ENCODE results near the gene OCA2. TPM values are rescaled to one million over a fixed set of nuclear protein-coding genes. Genes with fewer than 3 reads are reported as not detected.
"Not testable (repeated sequence)": the region's sequence is repeated elsewhere in the genome, so short reads cannot be mapped to it uniquely, and the experiment has no call there.

The OCA2 gene
- total RNA-seq, 2 experiments from 2014 or later, result not detected

GRCh38 chr15:27855137-27855536 is 244.0 kb downstream of the OCA2 start:
- no peaks in the 10 kb centered on the region for H3K36me3 Mint-ChIP-seq (ENCODE audit: low read depth)
- H3K4me1 Mint-ChIP-seq (ENCODE audit: low read depth), result no peaks in the 10 kb centered on the region
- peaks cover 7% of the 10 kb centered on the region for H3K9me3 Mint-ChIP-seq
- H3K27me3 Mint-ChIP-seq (ENCODE audit: low read depth), result no peaks in the 10 kb centered on the region
- no peak overlapping the region for H3K27ac Mint-ChIP-seq
- intact Hi-C loops (cut with micrococcal nuclease), result no loop called here
- DNase-seq, result no peak
- CTCF ChIA-PET, result no interaction called here
- H3K4me3 Mint-ChIP-seq, result no peak overlapping the region

- Mint-ChIP-seq H3K27me3 (ENCODE audit: low read depth) (no peaks in the 10 kb centered on the region), H3K4me1 (ENCODE audit: low read depth) (no peaks in the 10 kb centered on the region), H3K4me3 (no peak overlapping the region), H3K9me3 (peaks cover 7% of the 10 kb centered on the region), H3K27ac (no peak overlapping the region), H3K36me3 (ENCODE audit: low read depth) (no peaks in the 10 kb centered on the region)
- intact Hi-C loops (cut with micrococcal nuclease), result no loop called here
- no peak for DNase-seq
- CTCF ChIA-PET, result no interaction called here
These were observed 244.5 kb downstream of the OCA2 start for GRCh38 chr15:27854601-27855000.

GRCh38 chr15:27853624-27854455 is 245.3 kb downstream of the OCA2 start:
- Mint-ChIP-seq H3K36me3 (ENCODE audit: low read depth) (no peaks in the 10 kb centered on the region), H3K9me3 (peaks cover 7% of the 10 kb centered on the region), H3K27ac (no peak overlapping the region), H3K4me3 (no peak overlapping the region), H3K4me1 (ENCODE audit: low read depth) (no peaks in the 10 kb centered on the region), H3K27me3 (ENCODE audit: low read depth) (no peaks in the 10 kb centered on the region)
- intact Hi-C loops (cut with micrococcal nuclease), result no loop called here
- CTCF ChIA-PET, result no interaction called here
- DNase-seq, result no peak

- H3K36me3 Mint-ChIP-seq (ENCODE audit: low read depth), result no peaks in the 10 kb centered on the region
- DNase-seq, result no peak
- intact Hi-C loops (cut with micrococcal nuclease), result no loop called here
- CTCF ChIA-PET, result no interaction called here
- H3K27me3 Mint-ChIP-seq (ENCODE audit: low read depth), result no peaks in the 10 kb centered on the region
- H3K9me3 Mint-ChIP-seq, result peaks cover 4% of the 10 kb centered on the region
- no peak overlapping the region for H3K4me3 Mint-ChIP-seq
- no peak overlapping the region for H3K27ac Mint-ChIP-seq
- no peaks in the 10 kb centered on the region for H3K4me1 Mint-ChIP-seq (ENCODE audit: low read depth)
These were observed 247.3 kb downstream of the OCA2 start for GRCh38 chr15:27851858-27852210.

- no peak overlapping the region for H3K4me3 Mint-ChIP-seq
- no peaks in the 10 kb centered on the region for H3K4me1 Mint-ChIP-seq (ENCODE audit: low read depth)
- CTCF ChIA-PET, result no interaction called here
- H3K9me3 Mint-ChIP-seq, result peaks cover 4% of the 10 kb centered on the region
- intact Hi-C loops (cut with micrococcal nuclease), result no loop called here
- no peak for DNase-seq
- H3K27ac Mint-ChIP-seq, result no peak overlapping the region
- no peaks in the 10 kb centered on the region for H3K27me3 Mint-ChIP-seq (ENCODE audit: low read depth)
- no peaks in the 10 kb centered on the region for H3K36me3 Mint-ChIP-seq (ENCODE audit: low read depth)
These were observed 247.9 kb downstream of the OCA2 start for GRCh38 chr15:27850981-27851857.

GRCh38 chr15:27850050-27850449 is 249.1 kb downstream of the OCA2 start:
- Mint-ChIP-seq H3K4me3 (no peak overlapping the region), H3K27me3 (ENCODE audit: low read depth) (no peaks in the 10 kb centered on the region), H3K36me3 (ENCODE audit: low read depth) (no peaks in the 10 kb centered on the region), H3K9me3 (peaks cover under 1% of the 10 kb centered on the region), H3K4me1 (ENCODE audit: low read depth) (no peaks in the 10 kb centered on the region), H3K27ac (no peak overlapping the region)
- intact Hi-C loops (cut with micrococcal nuclease), result no loop called here
- no peak for DNase-seq
- CTCF ChIA-PET, result interaction anchor here (0.6 kb wide), 1 partner anchor 176 kb away, joined by 3 read pairs; no protein-coding TSS in a partner anchor

GRCh38 chr15:27848936-27849335 is 250.2 kb downstream of the OCA2 start:
- H3K36me3 Mint-ChIP-seq (ENCODE audit: low read depth); H3K4me3 Mint-ChIP-seq; CTCF ChIA-PET; H3K9me3 Mint-ChIP-seq; H3K27ac Mint-ChIP-seq; intact Hi-C loops (cut with micrococcal nuclease); DNase-seq; H3K4me1 Mint-ChIP-seq (ENCODE audit: low read depth); H3K27me3 Mint-ChIP-seq (ENCODE audit: low read depth): not testable (repeated sequence)

GRCh38 chr15:27847775-27848710 is 251.1 kb downstream of the OCA2 start:
- intact Hi-C loops (cut with micrococcal nuclease), result no loop called here
- CTCF ChIA-PET, result interaction anchor here (0.7 kb wide), 1 partner anchor 239 kb away, joined by 3 read pairs; no protein-coding TSS in a partner anchor
- no peaks in the 10 kb centered on the region for H3K4me1 Mint-ChIP-seq (ENCODE audit: low read depth)
- H3K9me3 Mint-ChIP-seq, result no peaks in the 10 kb centered on the region
- no peak for DNase-seq
- H3K4me3 Mint-ChIP-seq, result no peak overlapping the region
- H3K36me3 Mint-ChIP-seq (ENCODE audit: low read depth), result no peaks in the 10 kb centered on the region
- H3K27me3 Mint-ChIP-seq (ENCODE audit: low read depth), result no peaks in the 10 kb centered on the region
- no peak overlapping the region for H3K27ac Mint-ChIP-seq

GRCh38 chr15:27846722-27847395 is 252.3 kb downstream of the OCA2 start:
- no peak overlapping the region for H3K27ac Mint-ChIP-seq
- no peaks in the 10 kb centered on the region for H3K4me1 Mint-ChIP-seq (ENCODE audit: low read depth)
- no peak for DNase-seq
- CTCF ChIA-PET, result no interaction called here
- H3K4me3 Mint-ChIP-seq, result no peak overlapping the region
- no peaks in the 10 kb centered on the region for H3K9me3 Mint-ChIP-seq
- intact Hi-C loops (cut with micrococcal nuclease), result no loop called here
- no peaks in the 10 kb centered on the region for H3K27me3 Mint-ChIP-seq (ENCODE audit: low read depth)
- no peaks in the 10 kb centered on the region for H3K36me3 Mint-ChIP-seq (ENCODE audit: low read depth)

GRCh38 chr15:27845535-27846369 is 253.4 kb downstream of the OCA2 start:
- Mint-ChIP-seq H3K27ac (no peak overlapping the region), H3K27me3 (ENCODE audit: low read depth) (no peaks in the 10 kb centered on the region), H3K4me3 (no peak overlapping the region), H3K4me1 (ENCODE audit: low read depth) (no peaks in the 10 kb centered on the region), H3K9me3 (no peaks in the 10 kb centered on the region), H3K36me3 (ENCODE audit: low read depth) (no peaks in the 10 kb centered on the region)
- intact Hi-C loops (cut with micrococcal nuclease), result no loop called here
- CTCF ChIA-PET, result no interaction called here
- no peak for DNase-seq

- H3K9me3 Mint-ChIP-seq, result no peaks in the 10 kb centered on the region
- no peak overlapping the region for H3K4me3 Mint-ChIP-seq
- DNase-seq, result no peak
- H3K27me3 Mint-ChIP-seq (ENCODE audit: low read depth), result no peaks in the 10 kb centered on the region
- CTCF ChIA-PET, result no interaction called here
- H3K36me3 Mint-ChIP-seq (ENCODE audit: low read depth), result no peaks in the 10 kb centered on the region
- intact Hi-C loops (cut with micrococcal nuclease), result no loop called here
- H3K27ac Mint-ChIP-seq, result no peak overlapping the region
- no peaks in the 10 kb centered on the region for H3K4me1 Mint-ChIP-seq (ENCODE audit: low read depth)
These were observed 255.0 kb downstream of the OCA2 start for GRCh38 chr15:27844018-27844666.

Data from activated naive CD4-positive, alpha-beta T cell treated with anti-CD3 and anti-CD28 coated beads for 36 hours (primary cell).